Lung microvascular endothelial cell (primary cell): ENCODE measurements around the gene PRKCB. TPM values are rescaled to one million over a fixed set of nuclear protein-coding genes. Genes with fewer than 3 reads are reported as not detected.

ENCODE experiments used
- DNase-seq, 2 donors: peaks; one replicate each; pipeline versions ENCODE4 v3.0.0 to v3.0.0-alpha.2; 2010; ENCODE audit warnings: low read depth in 2 of 2
- total RNA-seq: library from RNA; depleted of rRNA; stranded (reverse); fragments of >200 nt; gene quantifications from 2 replicates; pipeline ENCODE4 v1.2.1, GENCODE V29; 2014

The PRKCB gene
- total RNA-seq, 1 donor from 2014 or later, result not detected

GRCh38 chr16:23866621-23867020 is 30.8 kb downstream of the PRKCB start:
- no peak for DNase-seq

GRCh38 chr16:23867566-23867965 is 31.8 kb downstream of the PRKCB start:
- DNase-seq, result no peak

GRCh38 chr16:23868136-23868535 is 32.4 kb downstream of the PRKCB start:
- DNase-seq, result no peak

- DNase-seq, result no peak
Observed at GRCh38 chr16:23869052-23869451, 33.3 kb downstream of the PRKCB start.

- no peak for DNase-seq
Observed at GRCh38 chr16:23871924-23872323, 36.1 kb downstream of the PRKCB start.

GRCh38 chr16:23874613-23875294 is 39.0 kb downstream of the PRKCB start:
- no peak for DNase-seq

- no peak for DNase-seq
Observed at GRCh38 chr16:23876256-23876896, 40.6 kb downstream of the PRKCB start.

GRCh38 chr16:23877107-23878070 is 41.6 kb downstream of the PRKCB start:
- DNase-seq, result no peak

GRCh38 chr16:23879735-23880373 is 44.1 kb downstream of the PRKCB start:
- no peak for DNase-seq

- DNase-seq, result no peak
Observed at GRCh38 chr16:23889189-23889588, 53.4 kb downstream of the PRKCB start.

- DNase-seq, result no peak
Observed at GRCh38 chr16:23893986-23894385, 58.2 kb downstream of the PRKCB start.

GRCh38 chr16:23895052-23895451 is 59.3 kb downstream of the PRKCB start:
- no peak for DNase-seq

GRCh38 chr16:23896832-23897821 is 61.3 kb downstream of the PRKCB start:
- DNase-seq, result no peak

- no peak for DNase-seq
Observed at GRCh38 chr16:23898682-23899430, 63.1 kb downstream of the PRKCB start.

- DNase-seq, result no peak
Observed at GRCh38 chr16:23899869-23900268, 64.1 kb downstream of the PRKCB start.

- no peak for DNase-seq
Observed at GRCh38 chr16:23900480-23901177, 64.8 kb downstream of the PRKCB start.

- peak; percentile 5 to 6 for DNase-seq
Observed at GRCh38 chr16:23901178-23902033, 65.6 kb downstream of the PRKCB start.
